ENCODE data around the gene C1QA. TPM values are rescaled to one million over a fixed set of nuclear protein-coding genes. Genes with fewer than 3 reads are reported as not detected.
A peak's percentile ranks its signal among the peaks of the same experiment; 100 is the strongest.

Gene C1QA
- total RNA-seq, 1 experiment from 2014 or later: 0.50 TPM

DNA sequence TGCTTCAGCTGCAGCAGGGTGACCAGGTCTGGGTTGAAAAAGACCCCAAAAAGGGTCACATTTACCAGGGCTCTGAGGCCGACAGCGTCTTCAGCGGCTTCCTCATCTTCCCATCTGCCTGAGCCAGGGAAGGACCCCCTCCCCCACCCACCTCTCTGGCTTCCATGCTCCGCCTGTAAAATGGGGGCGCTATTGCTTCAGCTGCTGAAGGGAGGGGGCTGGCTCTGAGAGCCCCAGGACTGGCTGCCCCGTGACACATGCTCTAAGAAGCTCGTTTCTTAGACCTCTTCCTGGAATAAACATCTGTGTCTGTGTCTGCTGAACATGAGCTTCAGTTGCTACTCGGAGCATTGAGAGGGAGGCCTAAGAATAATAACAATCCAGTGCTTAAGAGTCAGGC is 2.9 kb downstream of the C1QA start (continued):
- TF ChIP-seq, protein P1, sequence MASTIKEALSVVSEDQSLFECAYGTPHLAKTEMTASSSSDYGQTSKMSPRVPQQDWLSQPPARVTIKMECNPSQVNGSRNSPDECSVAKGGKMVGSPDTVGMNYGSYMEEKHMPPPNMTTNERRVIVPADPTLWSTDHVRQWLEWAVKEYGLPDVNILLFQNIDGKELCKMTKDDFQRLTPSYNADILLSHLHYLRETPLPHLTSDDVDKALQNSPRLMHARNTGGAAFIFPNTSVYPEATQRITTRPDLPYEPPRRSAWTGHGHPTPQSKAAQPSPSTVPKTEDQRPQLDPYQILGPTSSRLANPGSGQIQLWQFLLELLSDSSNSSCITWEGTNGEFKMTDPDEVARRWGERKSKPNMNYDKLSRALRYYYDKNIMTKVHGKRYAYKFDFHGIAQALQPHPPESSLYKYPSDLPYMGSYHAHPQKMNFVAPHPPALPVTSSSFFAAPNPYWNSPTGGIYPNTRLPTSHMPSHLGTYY (CRISPR knock-in tag; IDR thresholded peaks at IDR 0.05): no peak
- TF ChIP-seq EMX1 (CRISPR knock-in tag; IDR thresholded peaks at IDR 0.05): no peak
- no peak for TF ChIP-seq IRF2 (CRISPR knock-in tag; IDR thresholded peaks at IDR 0.05; ENCODE audit: borderline replicate concordance, low read depth)
- TF ChIP-seq ZNF423 (CRISPR knock-in tag; IDR thresholded peaks at IDR 0.05): peak; percentile 25; the same call in 1 of the 2 replicates
- TF ChIP-seq, protein P2, sequence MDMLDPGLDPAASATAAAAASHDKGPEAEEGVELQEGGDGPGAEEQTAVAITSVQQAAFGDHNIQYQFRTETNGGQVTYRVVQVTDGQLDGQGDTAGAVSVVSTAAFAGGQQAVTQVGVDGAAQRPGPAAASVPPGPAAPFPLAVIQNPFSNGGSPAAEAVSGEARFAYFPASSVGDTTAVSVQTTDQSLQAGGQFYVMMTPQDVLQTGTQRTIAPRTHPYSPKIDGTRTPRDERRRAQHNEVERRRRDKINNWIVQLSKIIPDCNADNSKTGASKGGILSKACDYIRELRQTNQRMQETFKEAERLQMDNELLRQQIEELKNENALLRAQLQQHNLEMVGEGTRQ (CRISPR knock-in tag; IDR thresholded peaks at IDR 0.05): 0 out of 2 replicates have a peak, but pooled peaks have one; percentile 22
- TF ChIP-seq, protein P3, sequence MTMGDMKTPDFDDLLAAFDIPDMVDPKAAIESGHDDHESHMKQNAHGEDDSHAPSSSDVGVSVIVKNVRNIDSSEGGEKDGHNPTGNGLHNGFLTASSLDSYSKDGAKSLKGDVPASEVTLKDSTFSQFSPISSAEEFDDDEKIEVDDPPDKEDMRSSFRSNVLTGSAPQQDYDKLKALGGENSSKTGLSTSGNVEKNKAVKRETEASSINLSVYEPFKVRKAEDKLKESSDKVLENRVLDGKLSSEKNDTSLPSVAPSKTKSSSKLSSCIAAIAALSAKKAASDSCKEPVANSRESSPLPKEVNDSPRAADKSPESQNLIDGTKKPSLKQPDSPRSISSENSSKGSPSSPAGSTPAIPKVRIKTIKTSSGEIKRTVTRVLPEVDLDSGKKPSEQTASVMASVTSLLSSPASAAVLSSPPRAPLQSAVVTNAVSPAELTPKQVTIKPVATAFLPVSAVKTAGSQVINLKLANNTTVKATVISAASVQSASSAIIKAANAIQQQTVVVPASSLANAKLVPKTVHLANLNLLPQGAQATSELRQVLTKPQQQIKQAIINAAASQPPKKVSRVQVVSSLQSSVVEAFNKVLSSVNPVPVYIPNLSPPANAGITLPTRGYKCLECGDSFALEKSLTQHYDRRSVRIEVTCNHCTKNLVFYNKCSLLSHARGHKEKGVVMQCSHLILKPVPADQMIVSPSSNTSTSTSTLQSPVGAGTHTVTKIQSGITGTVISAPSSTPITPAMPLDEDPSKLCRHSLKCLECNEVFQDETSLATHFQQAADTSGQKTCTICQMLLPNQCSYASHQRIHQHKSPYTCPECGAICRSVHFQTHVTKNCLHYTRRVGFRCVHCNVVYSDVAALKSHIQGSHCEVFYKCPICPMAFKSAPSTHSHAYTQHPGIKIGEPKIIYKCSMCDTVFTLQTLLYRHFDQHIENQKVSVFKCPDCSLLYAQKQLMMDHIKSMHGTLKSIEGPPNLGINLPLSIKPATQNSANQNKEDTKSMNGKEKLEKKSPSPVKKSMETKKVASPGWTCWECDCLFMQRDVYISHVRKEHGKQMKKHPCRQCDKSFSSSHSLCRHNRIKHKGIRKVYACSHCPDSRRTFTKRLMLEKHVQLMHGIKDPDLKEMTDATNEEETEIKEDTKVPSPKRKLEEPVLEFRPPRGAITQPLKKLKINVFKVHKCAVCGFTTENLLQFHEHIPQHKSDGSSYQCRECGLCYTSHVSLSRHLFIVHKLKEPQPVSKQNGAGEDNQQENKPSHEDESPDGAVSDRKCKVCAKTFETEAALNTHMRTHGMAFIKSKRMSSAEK (CRISPR knock-in tag; IDR thresholded peaks at IDR 0.05; ENCODE audit: borderline replicate concordance): no peak

DNA sequence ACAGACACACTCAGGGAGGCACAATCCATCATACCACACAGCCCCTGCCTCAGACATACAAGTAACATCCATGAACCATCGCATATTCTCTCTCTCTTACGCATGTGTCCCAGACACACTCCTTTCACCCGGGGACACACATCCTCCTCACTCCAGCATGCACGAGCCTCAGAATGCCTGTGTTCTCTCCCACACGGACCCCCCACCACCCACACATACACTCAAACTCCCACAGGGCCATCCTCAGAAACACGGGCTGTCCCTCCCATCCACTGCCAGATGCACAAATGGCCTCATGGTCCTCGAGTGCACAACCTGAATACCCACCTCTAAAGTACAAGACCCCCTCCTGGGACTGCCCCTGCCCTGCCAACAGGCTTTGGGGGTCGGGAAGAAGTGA is 4.8 kb downstream of the C1QA start:
- POLR2A ChIA-PET: no interaction called here
- ATAC-seq (no peak), DNase-seq (ENCODE audit: low spot score) (no peak)
- CTCF ChIA-PET: interaction anchor here (0.5 to 3.0 kb wide), 34 partner anchors 12 to 323 kb away, joined by 3 to 68 read pairs (median 4); partner anchors contain the start of gene C1QB
- Mint-ChIP-seq H3K4me3 (no peak overlapping the region), H3K4me1 (peaks cover 5% of the 10 kb centered on the region), H3K27ac (no peak overlapping the region), H3K36me3 (no peaks in the 10 kb centered on the region), H3K27me3 (ENCODE audit: low read depth) (0 out of 2 replicates have a peak, but pooled peaks cover 4% of the 10 kb centered on the region), H3K9me3 (no peaks in the 10 kb centered on the region)
- no peak for TF ChIP-seq ATF1 (CRISPR knock-in tag; IDR thresholded peaks at IDR 0.05)
- no peak for TF ChIP-seq TP53 (CRISPR knock-in tag; IDR thresholded peaks at IDR 0.05)
- no peak for TF ChIP-seq SOX15 (CRISPR knock-in tag; IDR thresholded peaks at IDR 0.05)
- TF ChIP-seq NR3C1 (CRISPR knock-in tag; conservative IDR thresholded peaks at IDR 0.05; ENCODE audit: low read depth): no peak
- no peak for TF ChIP-seq PRRX2 (CRISPR knock-in tag; IDR thresholded peaks at IDR 0.05)
- no peak for TF ChIP-seq TCF7 (CRISPR knock-in tag; IDR thresholded peaks at IDR 0.05; ENCODE audit: low read depth)
- TF ChIP-seq, protein P4, sequence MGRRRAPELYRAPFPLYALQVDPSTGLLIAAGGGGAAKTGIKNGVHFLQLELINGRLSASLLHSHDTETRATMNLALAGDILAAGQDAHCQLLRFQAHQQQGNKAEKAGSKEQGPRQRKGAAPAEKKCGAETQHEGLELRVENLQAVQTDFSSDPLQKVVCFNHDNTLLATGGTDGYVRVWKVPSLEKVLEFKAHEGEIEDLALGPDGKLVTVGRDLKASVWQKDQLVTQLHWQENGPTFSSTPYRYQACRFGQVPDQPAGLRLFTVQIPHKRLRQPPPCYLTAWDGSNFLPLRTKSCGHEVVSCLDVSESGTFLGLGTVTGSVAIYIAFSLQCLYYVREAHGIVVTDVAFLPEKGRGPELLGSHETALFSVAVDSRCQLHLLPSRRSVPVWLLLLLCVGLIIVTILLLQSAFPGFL (CRISPR knock-in tag; IDR thresholded peaks at IDR 0.05; ENCODE audit: borderline replicate concordance): no peak
- no peak for TF ChIP-seq IRF2 (CRISPR knock-in tag; IDR thresholded peaks at IDR 0.05; ENCODE audit: borderline replicate concordance, low read depth)
- TF ChIP-seq ZNF423 (CRISPR knock-in tag; IDR thresholded peaks at IDR 0.05): no peak
- no peak for TF ChIP-seq ZNF232 (CRISPR knock-in tag; IDR thresholded peaks at IDR 0.05)
- TF ChIP-seq, protein P1 (CRISPR knock-in tag; IDR thresholded peaks at IDR 0.05): no peak
- TF ChIP-seq NFE2L1 (CRISPR knock-in tag; IDR thresholded peaks at IDR 0.05): no peak
- TF ChIP-seq, protein P5, sequence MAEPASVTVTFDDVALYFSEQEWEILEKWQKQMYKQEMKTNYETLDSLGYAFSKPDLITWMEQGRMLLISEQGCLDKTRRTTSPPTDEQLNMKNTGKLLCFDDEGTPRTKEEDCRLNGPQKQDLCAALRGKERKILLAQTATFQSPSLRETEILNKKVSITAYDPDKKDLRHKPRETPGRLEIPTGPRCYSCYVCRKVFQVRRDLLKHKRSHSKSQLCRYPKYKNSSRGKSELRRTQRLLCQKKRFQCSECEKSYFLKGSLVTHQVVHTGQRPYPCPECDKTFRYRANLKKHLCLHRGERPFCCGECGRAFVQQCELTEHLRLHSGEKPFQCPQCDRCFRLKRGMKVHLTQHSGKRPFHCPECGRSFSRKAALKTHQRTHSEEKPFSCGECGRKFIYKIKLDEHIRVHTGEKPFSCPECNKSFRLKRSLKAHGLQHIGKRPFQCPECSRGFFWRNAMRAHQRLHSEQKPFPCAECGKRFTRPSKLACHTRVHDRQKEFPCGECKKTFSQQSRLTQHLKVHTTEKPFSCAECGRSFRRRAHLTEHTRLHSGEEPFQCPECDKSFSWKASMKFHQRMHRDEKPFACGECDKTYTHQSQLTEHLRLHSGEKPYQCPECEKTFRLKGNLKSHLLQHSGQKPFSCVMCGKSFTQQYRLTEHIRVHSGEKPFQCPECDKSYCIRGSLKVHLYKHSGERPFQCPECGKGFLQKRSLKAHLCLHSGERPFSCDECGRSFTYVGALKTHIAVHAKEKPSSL (CRISPR knock-in tag; conservative IDR thresholded peaks at IDR 0.05): no peak
- no peak for TF ChIP-seq ETV6 (CRISPR knock-in tag; IDR thresholded peaks at IDR 0.05)

All from WTC11 (cell line).